Fibroblast of lung (primary cell): ENCODE measurements around the gene MEIOB.

Source experiments
- EZH2 ChIP-seq: IDR thresholded peaks from 2 replicates; pipeline ENCODE4 v1.5.1; 2012; ENCODE audit warnings: low read length, control low read depth, mild to moderate bottlenecking; ENCODE audit errors: missing control alignments
- TF ChIP-seq, protein P1 (sequence below), 2 donors: IDR thresholded peaks in 1 of 2; conservative IDR thresholded peaks in 1 of 2; 1 replicate in 1 of 2; 2 replicates in 1 of 2; pipeline ENCODE4 v1.5.1; 2011 to 2012; ENCODE audit warnings: low read length in 2 of 2, control low read depth in 1 of 2, inconsistent platforms in 1 of 2, low read depth in 1 of 2, mild to moderate bottlenecking in 1 of 2

DNA sequence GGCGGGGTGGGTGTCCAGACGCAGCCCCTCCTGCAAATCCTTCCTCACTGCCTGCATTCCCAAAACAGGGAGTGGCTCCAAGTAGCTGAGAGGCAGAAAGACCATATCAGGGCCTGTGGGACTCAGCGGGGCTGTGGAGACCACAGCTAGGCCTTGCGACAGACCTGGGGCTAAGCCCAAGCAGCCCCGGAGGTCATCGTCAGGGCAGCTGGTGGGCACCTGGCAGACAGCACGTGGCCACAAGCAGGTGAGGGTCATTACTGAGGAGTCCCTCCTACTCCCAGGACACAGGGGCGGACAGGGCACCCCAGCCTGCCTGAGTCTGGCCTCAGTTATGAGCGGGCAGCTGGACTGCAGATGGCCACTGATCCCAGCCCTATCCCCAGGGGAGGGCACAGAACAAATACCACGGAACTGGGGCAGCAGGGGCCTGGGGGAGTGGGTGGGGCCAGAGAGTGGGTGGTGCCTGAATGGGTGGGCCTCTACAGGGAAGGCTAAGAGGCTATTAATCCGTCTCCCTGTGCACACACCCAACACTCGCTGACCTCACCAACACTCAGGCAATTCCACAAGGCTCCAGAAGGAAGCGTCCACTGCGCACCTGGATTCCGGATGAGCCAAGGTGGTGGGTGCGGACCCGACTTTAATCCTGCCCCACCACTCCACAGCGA, 37.7 kb upstream of the MEIOB start:
- TF ChIP-seq, protein P1, sequence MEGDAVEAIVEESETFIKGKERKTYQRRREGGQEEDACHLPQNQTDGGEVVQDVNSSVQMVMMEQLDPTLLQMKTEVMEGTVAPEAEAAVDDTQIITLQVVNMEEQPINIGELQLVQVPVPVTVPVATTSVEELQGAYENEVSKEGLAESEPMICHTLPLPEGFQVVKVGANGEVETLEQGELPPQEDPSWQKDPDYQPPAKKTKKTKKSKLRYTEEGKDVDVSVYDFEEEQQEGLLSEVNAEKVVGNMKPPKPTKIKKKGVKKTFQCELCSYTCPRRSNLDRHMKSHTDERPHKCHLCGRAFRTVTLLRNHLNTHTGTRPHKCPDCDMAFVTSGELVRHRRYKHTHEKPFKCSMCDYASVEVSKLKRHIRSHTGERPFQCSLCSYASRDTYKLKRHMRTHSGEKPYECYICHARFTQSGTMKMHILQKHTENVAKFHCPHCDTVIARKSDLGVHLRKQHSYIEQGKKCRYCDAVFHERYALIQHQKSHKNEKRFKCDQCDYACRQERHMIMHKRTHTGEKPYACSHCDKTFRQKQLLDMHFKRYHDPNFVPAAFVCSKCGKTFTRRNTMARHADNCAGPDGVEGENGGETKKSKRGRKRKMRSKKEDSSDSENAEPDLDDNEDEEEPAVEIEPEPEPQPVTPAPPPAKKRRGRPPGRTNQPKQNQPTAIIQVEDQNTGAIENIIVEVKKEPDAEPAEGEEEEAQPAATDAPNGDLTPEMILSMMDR (conservative IDR thresholded peaks at IDR 0.05 in 1 of 2, IDR thresholded peaks at IDR 0.05 in 1 of 2; ENCODE audit: low read depth in 1 of 2, low read length in 2 of 2) = no peak
- TF ChIP-seq EZH2 = no peak
